B cell (primary cell): Measurements from ENCODE around the gene FBLN2.

ENCODE experiments used
- CTCF ChIP-seq: fragments of 200-600 bp; IDR thresholded peaks from one replicate; pipeline ENCODE4 v1.8.0; 2022; ENCODE audit warnings: antibody characterized with exemption, mild to moderate bottlenecking
- EZH2 ChIP-seq: IDR thresholded peaks from 2 replicates; pipeline ENCODE4 v1.6.1; 2012; ENCODE audit warnings: borderline replicate concordance, low read depth, mild to moderate bottlenecking, moderate library complexity, low read length; ENCODE audit not compliant: insufficient read depth, poor library complexity, severe bottlenecking

- TF ChIP-seq CTCF (no peak), EZH2 (no peak)
These were observed 52.8 kb downstream of the FBLN2 start for GRCh38 chr3:13601692-13602080.
